Caco-2 (cell line): Measurements from ENCODE around the gene PDZD2. TPM values are rescaled to one million over a fixed set of nuclear protein-coding genes. Genes with fewer than 3 reads are reported as not detected.

Experiments
- BruUV-seq: library from RNA; stranded (reverse); fragments of 400-500 nt; replicated peaks from 2 replicates; lab custom pipeline; 2021; lab: Mats Ljungman, UMichigan
- CTCF ChIA-PET: fragments of 300-600 bp; sonication (Branson Sonifier 250); formaldehyde crosslinking; loops from one replicate; lab custom pipeline; 2022; ENCODE audit warnings: antibody characterized with exemption; lab: Charles Lee
- POLR2A ChIA-PET: fragments of 300-600 bp; sonication (Branson Sonifier 250); formaldehyde crosslinking; loops from one replicate; lab custom pipeline; 2022; ENCODE audit warnings: antibody characterized with exemption; lab: Charles Lee
- DNase-seq, 2 experiments: peaks; one replicate each; pipeline versions ENCODE4 v3.0.0 to v3.0.0-alpha.2; 2020 to 2022
- H3K27me3 ChIP-seq: replicated peaks from 2 replicates; pipeline ENCODE4 v1.6.0; 2011; ENCODE audit warnings: low read length; ENCODE audit not compliant: control insufficient read depth, insufficient read depth
- H3K36me3 ChIP-seq: 2 replicates; pipeline ENCODE4 v1.5.1; 2011; ENCODE audit warnings: low read length; ENCODE audit not compliant: control insufficient read depth, insufficient read depth
- H3K4me1 ChIP-seq: fragments of 250-450 bp; sonication (Bioruptor Pico); 2 replicates; pipeline ENCODE4 v1.5.1; 2020; ENCODE audit warnings: mild to moderate bottlenecking
- H3K4me3 ChIP-seq: 2 replicates; pipeline ENCODE4 v1.5.1; 2011; ENCODE audit warnings: low read depth, mild to moderate bottlenecking, control low read depth, low read length
- H3K9me3 ChIP-seq: fragments of 250-450 bp; sonication (Bioruptor Pico); 2 replicates; pipeline ENCODE4 v1.5.1; 2020; ENCODE audit warnings: mild to moderate bottlenecking, moderate library complexity
- H3K27ac Mint-ChIP-seq: one replicate; pipeline ENCODE4 v1.8.0; 2022; ENCODE audit warnings: mixed read lengths; ENCODE audit not compliant: unreplicated experiment
- H3K27me3 Mint-ChIP-seq: one replicate; pipeline ENCODE4 v1.8.0; 2022; ENCODE audit warnings: mixed read lengths; ENCODE audit not compliant: insufficient read depth, unreplicated experiment
- H3K36me3 Mint-ChIP-seq: one replicate; pipeline ENCODE4 v1.8.0; 2022; ENCODE audit warnings: mild to moderate bottlenecking, mixed read lengths; ENCODE audit not compliant: insufficient read depth, unreplicated experiment
- H3K4me1 Mint-ChIP-seq: one replicate; pipeline ENCODE4 v1.8.0; 2022; ENCODE audit warnings: low read depth, mixed read lengths; ENCODE audit not compliant: unreplicated experiment
- H3K4me3 Mint-ChIP-seq: one replicate; pipeline ENCODE4 v1.8.0; 2022; ENCODE audit warnings: mild to moderate bottlenecking, moderate library complexity, mixed read lengths; ENCODE audit not compliant: unreplicated experiment
- H3K9me3 Mint-ChIP-seq: one replicate; pipeline ENCODE4 v1.8.0; 2022; ENCODE audit warnings: mixed read lengths; ENCODE audit not compliant: unreplicated experiment
- CTCF ChIP-seq, 2 experiments: fragments of 200-600 bp in 1 of 2; IDR thresholded peaks; 1 replicate in 1 of 2; 2 replicates in 1 of 2; pipeline versions ENCODE4 v1.5.1 to v1.8.0; 2011 to 2022; ENCODE audit warnings: antibody characterized with exemption in 1 of 2, control low read depth in 1 of 2, inconsistent platforms in 1 of 2, low read depth in 1 of 2, low read length in 1 of 2, mild to moderate bottlenecking in 1 of 2, moderate library complexity in 1 of 2; ENCODE audit not compliant: insufficient read depth in 1 of 2, severe bottlenecking in 1 of 2, unreplicated experiment in 1 of 2
- intact Hi-C: fragments of 100-400 bp; cut with micrococcal nuclease; formaldehyde crosslinking; loops from one replicate; pipeline ENCODE4 v1.10.0; 2022; ENCODE audit not compliant: unreplicated experiment
- total RNA-seq: library from RNA; stranded (reverse); gene quantifications from 2 replicates; pipeline ENCODE4 v1.2.3, GENCODE V29; 2022

The PDZD2 gene
- total RNA-seq, 1 experiment from 2014 or later: 0.16 TPM

GRCh38 chr5:31941151-31941755 lies 302.3 kb downstream of the PDZD2 start:
- POLR2A ChIA-PET: no interaction called here
- Mint-ChIP-seq H3K9me3 (no peaks in the 10 kb centered on the region), H3K27ac (no peak overlapping the region), H3K27me3 (peaks cover 2% of the 10 kb centered on the region), H3K36me3 (no peaks in the 10 kb centered on the region), H3K4me1 (no peaks in the 10 kb centered on the region), H3K4me3 (no peak overlapping the region)
- DNase-seq: no peak
- no peak for TF ChIP-seq CTCF (IDR thresholded peaks at IDR 0.05; ENCODE audit: insufficient read depth in 1 of 2, low read depth in 1 of 2, low read length in 1 of 2, severe bottlenecking in 1 of 2, unreplicated experiment in 1 of 2)
- H3K9me3 ChIP-seq: no peaks in the 10 kb centered on the region
- H3K4me1 ChIP-seq: no peaks in the 10 kb centered on the region
- no TSS peak for BruUV-seq
- CTCF ChIA-PET: no interaction called here
- H3K4me3 ChIP-seq: no peak overlapping the region
- no peaks in the 10 kb centered on the region for H3K36me3 ChIP-seq
- intact Hi-C loops: no loop called here
- no peaks in the 10 kb centered on the region for H3K27me3 ChIP-seq

DNA sequence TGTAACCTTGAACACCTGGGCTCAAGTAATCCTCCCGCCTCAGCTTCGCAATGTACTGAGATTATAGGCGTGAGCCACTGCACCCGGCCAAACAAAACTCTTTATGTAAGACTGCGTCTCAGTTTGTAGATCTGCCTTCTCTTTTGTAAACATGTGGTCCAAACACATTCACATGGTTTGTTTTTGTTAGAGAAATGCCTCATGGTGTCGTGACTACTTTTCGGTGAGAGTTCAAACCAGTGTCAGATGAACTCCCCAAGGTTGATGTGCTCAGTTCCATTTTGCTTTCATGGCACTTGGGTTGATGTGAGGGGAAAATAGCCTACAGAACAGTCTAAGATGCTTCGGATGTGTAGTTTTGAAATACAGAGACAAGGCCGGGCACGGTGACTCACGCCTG lies 303.6 kb downstream of the PDZD2 start:
- intact Hi-C loops: no loop called here
- Histone ChIP-seq H3K36me3 (no peaks in the 10 kb centered on the region), H3K27me3 (no peaks in the 10 kb centered on the region), H3K9me3 (no peaks in the 10 kb centered on the region), H3K4me3 (no peak overlapping the region), H3K4me1 (no peaks in the 10 kb centered on the region)
- H3K4me3 Mint-ChIP-seq: no peak overlapping the region
- no peaks in the 10 kb centered on the region for H3K36me3 Mint-ChIP-seq
- ChIA-PET POLR2A (no interaction called here), CTCF (no interaction called here)
- TF ChIP-seq CTCF (IDR thresholded peaks at IDR 0.05; ENCODE audit: insufficient read depth in 1 of 2, low read depth in 1 of 2, low read length in 1 of 2, severe bottlenecking in 1 of 2, unreplicated experiment in 1 of 2): no peak
- H3K9me3 Mint-ChIP-seq: no peaks in the 10 kb centered on the region
- peaks cover 2% of the 10 kb centered on the region for H3K27me3 Mint-ChIP-seq
- no TSS peak for BruUV-seq
- no peak overlapping the region for H3K27ac Mint-ChIP-seq
- no peak for DNase-seq
- H3K4me1 Mint-ChIP-seq: no peaks in the 10 kb centered on the region

- Mint-ChIP-seq H3K9me3 (no peaks in the 10 kb centered on the region), H3K4me3 (no peak overlapping the region), H3K27ac (no peak overlapping the region), H3K27me3 (peaks cover 2% of the 10 kb centered on the region), H3K36me3 (no peaks in the 10 kb centered on the region), H3K4me1 (no peaks in the 10 kb centered on the region)
- Histone ChIP-seq H3K4me1 (no peaks in the 10 kb centered on the region), H3K9me3 (no peaks in the 10 kb centered on the region), H3K36me3 (no peaks in the 10 kb centered on the region), H3K27me3 (no peaks in the 10 kb centered on the region), H3K4me3 (no peak overlapping the region)
- CTCF ChIA-PET: no interaction called here
- DNase-seq: no peak
- intact Hi-C loops: no loop called here
- BruUV-seq: no TSS peak
- POLR2A ChIA-PET: no interaction called here
- no peak for TF ChIP-seq CTCF (IDR thresholded peaks at IDR 0.05; ENCODE audit: insufficient read depth in 1 of 2, low read depth in 1 of 2, low read length in 1 of 2, severe bottlenecking in 1 of 2, unreplicated experiment in 1 of 2)
Observed at GRCh38 chr5:31944684-31945445, 305.9 kb downstream of the PDZD2 start.
